ENCODE measurements around the gene DOK4.

Gene DOK4

DNA sequence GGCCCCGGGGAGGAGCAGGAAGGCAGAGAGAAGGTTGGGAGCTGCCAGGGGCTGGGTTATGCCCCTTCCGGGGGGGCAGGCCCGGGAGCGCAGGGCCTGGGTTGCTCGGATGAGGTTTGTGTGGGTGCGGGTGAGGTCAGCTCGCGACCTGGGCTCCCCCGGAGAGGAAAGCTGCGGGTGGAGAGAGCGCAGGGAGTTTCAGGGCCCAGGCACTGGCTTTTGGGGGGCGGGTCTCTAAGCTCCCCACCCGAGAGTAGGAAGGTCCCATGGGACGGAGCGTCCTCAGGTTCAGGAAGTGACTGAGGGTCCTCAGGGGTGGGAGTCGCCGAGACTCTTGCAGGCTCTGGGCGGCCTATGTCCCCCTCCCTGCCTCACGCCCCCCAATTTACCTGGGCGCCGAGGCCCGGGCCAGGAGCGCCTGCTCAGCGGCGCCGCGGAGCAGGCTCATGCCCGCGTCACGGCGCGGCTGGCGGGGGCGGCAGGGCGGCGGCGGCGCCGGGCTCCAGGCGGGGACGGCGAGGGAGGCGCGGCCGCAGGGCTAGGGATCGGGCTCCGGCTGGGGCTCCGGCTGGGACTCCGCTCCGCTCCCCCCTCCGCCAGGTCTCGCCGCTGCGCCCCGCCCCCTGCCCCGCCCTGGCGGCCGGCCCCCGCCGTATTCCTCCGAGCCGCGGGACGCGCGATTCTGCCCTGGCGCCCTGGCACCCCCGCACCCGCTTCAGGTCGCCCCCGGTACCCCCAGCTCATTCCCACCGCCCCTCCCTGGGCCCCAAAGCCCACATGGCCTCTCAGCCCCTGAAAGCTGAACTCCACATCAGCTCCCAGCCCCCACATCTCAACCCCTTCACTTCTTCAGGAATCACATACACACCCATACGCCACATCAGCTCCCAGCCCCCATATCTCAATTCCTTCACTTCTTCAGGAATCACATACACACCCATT lies at the start of gene DOK4:
DOK4 (minus strand) TSS at position 578 of the 942 bp plus-strand sequence. CDS start 6,986 bp downstream, outside the sequence.
- peak; percentile 2 for DNase-seq

DNA sequence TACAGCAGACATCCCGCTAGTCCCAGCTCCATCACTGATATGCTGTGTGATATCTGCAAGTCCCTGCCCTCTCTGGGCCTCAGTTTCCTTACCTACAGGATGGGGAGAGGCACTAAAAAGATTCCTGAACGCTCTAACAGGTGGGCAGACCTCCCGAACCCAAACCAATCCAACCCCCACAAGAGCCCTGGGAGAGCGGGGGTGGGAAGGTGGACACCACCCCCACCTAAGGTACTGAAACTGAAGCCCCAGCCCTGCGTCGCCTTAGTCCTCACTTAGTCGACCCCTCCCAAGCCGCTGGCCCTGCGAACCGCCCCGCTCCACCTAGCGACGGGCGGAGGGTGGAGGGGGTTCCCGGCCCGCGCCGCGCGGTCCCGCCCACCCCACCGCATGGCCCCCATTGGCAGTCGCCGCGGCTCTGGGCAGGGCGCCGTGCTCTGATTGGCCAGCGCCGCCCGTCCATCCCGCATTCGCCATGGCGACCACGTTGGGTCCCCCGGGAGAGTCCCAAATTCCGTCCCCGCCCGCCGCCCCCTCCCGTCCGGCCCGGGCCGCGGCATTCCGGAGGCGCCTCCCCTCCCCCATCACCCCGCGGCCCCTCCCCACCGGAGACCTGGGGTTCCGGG lies 49.5 kb upstream of the DOK4 start:
- peak; percentile 34 for DNase-seq

DNA sequence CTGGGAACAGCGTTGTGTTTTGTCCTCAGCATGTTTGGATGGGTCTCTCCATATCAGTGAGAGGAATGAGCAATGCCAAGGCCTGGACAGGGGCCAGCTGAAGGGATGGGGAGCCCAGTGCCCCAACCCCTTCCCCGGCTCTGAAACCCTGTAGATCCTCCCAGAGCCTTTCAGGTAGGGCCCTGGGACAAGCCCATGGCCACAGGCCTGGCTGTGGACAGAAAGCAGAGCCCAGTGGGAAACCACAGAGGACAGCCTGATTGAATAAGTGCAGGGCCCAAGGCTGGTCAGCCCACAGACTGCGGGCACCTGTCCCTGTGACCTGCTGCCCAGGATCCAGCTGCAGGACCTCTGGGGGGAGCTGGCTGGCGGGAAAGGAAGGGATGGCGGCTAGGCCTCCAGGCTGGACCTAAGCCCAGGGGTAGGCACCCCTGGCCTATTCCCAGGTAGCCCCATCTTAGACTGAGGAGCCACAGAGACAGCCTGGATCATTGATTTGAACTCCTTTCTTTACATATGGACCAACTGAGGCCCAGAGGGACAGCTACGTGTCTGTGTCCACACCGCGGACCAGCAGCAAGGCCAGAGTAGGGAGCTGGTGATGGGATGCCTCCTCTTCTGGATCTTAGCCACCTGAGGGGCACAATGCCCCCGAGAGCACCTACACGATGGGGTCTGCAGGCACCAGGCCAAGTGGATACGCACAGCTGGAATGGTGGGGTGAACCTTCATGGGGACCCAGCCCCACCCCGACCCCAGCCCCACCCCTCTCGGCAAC lies 48.8 kb upstream of the DOK4 start:
- DNase-seq = no peak

DNA sequence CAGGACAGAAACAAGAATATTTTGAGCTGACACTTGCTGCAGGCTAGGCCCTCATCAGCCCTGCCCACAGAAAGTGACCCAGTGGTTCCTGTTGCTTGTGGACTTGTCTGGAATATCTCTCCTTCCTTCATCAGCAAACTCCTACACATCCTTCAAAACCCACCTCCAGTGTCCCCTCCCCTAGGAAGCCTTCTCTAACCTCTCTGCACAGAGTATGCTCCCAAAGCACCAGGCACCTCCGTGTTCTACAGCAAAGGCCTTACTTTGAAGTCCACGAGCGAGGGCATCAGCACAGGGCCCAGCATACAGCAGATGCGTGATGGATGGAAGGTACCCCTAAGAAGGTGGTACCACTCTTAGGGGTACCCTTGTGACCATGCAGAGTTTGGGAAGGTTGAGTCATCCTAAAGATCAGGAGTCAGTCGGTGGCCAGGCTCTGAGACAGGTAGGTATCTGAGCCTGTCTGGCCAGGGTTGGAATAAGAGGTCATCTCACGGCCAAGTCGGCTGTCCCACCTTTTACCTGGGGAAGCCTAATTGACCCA lies 48.1 kb upstream of the DOK4 start:
- no peak for DNase-seq

DNA sequence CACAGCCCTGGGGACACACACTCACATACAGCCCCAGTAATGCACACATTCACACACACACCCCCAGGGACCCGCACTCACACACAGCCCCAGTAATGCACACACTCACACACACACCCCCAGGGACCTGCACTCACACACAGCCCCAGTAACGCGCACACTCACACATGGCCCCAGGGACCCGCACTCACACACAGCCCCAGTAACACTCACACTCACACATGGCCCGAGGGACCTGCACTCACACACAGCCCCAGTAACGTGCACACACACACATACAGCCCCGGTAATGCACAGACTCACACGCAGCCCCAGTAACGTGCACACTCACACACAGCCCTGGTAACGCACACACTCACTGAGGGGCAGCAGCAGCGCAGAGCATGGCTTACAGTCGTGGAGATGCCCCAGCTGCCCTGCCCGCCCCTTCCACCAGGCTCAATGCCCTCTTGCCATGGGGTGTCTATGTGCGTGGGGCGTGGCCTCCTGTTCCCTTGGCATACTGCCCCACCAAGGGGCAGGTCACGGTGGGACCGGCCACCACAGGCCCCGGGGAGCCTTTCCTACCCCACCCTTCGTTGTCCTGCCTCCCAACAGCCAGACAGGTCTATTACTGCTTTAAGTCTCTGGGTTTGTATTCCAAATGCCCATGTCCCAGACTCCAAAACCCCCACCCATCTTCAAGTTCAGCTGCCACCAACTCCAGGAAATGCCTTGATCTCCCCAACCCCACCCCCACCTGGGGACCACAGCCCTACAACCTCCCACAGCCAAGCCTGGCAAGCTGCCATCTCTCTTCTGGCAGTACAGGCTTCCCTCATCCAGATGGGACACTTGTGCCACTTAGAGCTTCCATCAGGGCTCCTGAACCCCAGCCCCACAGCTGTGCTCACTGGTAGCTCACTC lies 47.4 kb upstream of the DOK4 start:
- no peak for DNase-seq

DNA sequence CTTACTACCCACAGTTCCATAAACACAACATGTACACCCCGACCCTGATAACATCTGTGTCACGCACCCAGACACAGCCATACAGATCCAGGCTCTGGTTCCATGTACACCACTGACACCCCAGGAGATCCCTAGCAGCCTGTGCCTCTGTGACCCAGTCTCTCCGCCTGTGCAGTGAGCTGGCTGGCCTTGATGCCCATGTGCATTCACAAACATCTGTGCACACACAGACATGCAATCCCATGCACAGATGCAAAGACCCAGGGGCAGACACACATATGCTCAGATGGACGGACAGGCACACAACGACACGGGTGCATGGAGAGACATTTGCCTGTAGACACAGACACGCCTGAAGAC lies 46.0 kb upstream of the DOK4 start:
- no peak for DNase-seq

DNA sequence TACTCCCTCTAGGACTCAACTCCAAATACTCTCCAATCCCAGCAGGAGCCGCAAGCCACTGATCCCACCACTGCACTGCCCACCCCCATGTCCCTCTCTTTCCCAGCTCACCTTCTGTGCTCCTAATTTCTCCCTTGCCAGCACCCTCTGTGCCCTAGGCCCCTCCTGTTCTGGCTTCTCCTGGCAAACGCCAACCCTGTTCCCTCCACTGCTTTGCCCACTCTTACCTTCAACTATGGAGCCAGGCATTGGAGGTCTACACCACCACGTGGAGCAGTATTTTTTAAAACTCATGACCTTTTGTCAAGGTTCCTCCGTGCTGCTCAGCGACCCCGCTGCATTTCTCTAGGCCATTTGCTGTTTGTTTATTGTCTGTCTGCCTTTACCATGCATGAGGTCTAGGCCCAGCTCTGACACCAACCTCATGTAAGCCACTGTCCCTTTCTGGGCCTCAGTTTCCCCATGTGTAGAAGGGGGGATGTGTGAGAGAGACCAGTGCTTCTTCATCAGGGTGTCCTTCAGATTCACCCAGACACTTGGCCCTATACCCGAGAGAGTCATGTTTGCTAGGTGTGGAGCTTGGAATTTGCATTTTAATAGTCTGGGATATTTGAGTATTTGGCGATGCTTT lies 45.5 kb upstream of the DOK4 start:
- no peak for DNase-seq

DNA sequence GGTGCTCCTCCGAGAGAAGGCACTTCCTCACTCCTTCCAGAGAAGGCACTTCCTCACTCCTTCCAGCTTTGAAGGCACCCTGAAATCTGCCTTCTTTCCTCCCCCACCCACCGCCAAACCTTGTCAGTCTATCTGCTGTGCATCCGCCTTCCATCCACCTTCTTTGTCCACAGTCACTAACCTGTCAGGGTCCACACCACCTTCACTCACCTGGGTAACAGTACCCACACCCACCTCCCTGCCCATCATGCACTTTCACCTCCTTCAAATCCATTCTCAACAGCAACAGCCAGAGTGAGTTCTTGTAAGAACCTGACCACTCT lies 44.9 kb upstream of the DOK4 start:
- no peak for DNase-seq

DNA sequence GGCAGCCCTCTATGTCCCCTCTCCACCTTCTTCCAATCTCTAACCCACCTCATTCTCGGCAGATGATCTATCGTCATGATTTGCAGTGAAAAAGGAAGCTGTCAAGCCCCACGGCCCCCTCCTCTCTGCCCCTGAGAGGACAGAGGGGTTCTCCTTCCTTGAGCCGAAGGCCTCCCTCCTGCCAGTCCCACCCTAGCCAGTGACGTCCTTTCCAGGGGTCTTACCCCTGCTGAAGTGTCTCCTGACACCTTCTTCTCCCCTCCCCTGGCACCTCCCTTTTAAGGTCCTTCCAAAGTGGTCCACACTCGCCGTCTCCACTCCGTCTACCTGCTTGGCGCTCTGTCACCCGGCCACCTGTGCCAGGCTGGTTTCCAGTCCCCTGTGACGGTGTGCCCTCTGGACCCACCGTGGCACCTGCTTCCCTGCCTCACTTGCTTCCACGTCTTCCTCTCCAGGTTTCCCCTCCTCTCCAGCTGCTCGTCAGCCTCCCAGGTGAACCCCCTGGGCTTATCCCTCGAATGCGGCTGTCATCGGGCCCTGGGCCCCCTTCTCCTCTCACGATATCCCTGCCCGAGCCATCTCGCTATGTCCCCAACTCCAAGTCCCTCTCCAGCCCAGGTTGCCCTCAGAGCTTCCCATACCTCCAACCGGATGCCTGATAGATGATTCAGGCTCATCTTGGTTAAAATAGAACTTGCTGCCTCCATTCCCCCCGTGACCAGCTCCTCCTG lies 44.4 kb upstream of the DOK4 start:
- no peak for DNase-seq

DNA sequence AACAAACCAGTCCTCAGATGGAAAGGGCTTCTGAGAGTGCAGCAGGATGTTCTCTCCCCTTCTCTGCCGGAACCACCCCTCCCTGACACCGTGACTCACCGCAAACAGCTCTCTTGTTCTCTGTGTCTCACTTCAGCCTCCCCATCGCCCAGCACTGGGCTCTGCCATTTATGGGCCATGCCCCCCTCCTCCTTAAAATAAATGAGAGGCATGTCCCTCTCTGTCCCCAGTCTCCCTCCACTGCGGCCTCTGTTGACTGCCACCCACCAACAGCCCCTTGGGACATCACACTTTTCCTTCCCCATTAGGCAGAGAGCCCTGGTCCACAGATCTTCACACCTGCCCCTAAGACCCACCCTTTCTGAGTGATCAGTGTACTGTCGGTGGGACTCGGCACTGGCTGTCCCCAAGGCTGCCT lies 43.8 kb upstream of the DOK4 start:
- DNase-seq = no peak

DNA sequence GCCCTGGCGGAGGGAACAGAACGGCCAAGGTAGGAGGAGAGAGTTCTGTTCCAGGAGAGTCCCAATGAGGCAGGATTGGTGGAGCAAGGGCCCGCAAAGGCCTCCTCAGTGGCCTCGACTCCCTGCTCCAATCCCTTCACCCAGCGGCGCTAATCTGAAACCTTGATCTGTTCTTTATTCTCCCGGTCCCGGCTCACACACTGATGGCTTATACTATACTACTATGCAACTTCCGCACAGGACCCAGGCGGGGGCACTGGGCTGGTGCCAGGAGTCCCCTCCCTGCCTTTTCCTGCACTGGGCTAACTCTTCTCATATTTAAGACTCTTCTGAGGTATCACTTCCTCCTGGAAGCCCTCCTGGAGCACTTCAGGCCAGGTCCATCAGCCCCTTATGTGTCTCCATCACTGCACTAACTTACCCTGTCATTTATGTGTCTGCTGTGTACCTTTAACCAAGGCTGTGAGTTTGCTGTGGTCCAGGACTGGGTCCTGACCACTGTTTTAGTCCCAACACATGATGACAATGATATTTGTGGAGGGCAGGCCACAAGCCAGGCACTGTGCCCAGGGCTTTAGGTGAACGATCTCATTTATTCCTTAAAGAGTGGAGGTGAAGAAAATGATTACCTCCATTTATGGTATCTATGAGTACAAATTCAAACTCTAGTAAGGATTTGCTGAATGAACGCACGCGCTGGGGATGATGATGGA lies 43.3 kb upstream of the DOK4 start:
- DNase-seq = no peak

DNA sequence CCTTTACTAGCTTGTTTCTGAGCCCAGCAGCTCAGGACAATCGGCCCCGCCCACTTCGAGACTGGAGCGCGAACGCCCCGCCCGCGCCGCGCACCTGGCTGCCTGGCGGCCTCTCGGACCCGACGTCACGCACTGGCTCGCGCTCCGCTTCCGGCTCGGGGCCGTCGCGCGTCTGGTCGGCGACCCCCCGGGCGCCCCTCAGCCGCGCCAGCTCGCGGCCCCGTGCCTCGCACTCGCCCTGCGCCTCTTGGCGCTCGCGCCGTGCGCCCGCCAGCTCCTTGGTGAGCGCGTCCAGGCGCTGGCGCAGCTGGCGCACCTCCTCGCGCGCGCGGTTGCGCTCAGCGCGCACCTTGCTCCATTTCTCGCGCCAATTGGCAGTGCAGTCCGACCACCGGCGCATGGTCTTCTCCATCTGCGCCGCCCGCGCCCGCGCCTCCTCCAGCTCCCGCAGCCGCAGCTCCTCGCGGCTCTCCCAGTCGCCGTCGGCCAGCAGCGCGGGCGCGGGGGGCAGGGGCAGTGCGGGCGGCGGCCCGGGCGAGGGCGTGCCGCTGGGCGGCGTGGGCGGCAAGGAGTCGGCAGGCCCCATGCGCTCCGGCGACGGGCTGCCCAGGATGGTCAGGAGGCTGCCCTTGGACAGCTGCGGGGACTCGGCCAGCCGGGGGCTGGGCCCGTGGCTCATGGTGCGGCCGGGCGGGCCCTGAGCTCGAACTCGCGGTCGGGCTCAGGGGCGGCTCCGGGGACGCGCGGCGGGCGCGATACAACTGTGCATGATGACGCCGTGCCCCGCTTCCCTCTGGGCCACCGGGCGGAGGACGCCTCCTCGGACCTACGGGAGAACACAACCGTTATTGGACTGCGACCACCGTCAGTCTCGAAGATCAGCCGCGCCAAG lies 42.5 kb upstream of the DOK4 start:
- no peak for DNase-seq

DNA sequence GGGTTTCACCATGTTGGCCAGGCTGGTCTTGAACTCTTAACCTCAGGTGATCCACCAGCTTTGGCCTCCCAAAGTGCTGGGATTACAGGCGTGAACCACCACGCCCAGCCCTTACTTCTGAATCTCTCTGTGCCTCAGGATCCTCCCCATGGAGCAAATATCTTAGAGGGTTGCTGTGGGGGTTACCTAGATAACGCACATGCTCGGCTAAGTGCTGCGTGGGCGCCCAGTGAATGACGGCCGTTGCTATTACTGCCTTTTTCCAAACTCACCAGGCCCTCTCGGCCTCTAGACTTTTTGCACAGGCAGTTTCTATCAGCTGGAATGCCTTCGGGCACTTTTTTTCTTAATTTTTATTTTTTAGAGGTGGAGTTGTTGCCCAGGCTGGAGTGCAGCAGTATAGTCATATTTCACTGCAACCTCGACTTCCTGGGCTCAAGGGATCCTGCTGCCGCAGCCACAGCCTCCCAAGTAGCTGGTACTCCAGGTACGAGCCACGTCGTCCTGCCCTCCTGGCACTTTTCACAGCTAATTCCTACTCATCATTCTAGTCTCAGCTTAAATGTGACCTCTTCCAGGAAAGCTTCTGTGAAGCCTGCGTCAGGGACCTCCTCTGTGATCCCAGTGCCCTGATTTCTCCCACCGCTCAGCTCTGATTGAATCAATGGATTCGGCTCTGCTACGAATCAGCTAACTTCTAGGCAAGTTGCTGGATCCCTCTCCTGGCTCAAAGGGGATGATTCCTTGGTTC lies 41.5 kb upstream of the DOK4 start:
- no peak for DNase-seq

DNA sequence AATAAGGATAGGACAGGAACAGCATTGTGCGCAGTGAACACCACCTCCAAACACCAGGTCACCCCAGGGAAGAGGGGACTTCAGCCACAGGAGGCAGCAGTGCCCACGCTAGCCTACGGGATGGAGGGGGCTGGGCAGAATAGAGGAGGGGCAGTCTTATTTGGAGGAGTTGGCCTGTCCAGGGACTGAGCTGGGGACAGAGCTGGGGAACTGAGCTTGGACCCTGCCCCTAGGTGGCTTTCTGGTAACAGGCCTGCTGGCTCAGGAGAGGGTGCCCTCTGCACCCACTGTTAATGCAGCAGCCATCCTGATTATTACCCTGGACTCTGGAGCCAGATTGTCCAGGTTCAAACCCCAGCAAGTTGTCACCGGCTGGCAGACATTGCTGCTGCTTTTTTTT lies 40.7 kb upstream of the DOK4 start:
- DNase-seq = no peak

DNA sequence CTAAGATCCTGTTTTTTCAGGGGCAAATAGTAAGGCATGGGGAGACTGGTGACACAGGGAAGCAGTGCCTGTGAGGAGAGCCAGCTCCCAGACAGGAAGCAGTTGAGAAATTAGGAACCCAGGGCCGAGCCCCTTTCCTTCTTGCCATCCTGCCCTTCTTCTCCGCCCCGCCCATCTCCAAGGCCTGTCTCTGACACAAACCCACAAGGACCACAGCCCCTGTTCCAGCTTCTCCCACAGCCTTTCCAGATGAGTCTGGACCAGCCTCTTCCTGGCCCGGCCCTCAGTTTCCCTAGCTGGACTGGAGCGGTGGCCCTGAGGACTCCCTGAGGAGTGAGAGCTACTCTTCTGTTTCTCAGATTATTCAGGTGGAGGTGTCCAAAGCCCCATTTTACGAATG lies 40.2 kb upstream of the DOK4 start:
- no peak for DNase-seq

DNA sequence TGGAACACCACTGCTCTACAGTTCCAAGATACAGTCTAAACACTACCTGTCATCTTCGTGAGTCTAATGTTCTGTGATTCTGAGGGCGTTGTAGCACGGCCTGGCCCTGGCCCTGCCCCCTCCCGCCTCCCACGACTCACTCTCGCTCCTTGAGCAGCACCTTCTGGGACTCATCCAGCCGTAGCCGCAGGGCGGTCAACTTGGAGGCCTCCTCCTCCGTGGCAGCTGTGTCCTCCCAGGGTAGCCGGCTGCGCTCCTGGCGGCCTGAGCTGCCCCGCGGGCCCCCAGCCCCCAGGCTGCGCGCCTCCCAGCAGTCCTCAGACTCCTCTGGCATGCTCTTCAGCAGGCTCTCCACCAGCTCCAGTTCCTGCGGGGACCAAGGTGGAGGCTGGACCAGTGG lies 39.5 kb upstream of the DOK4 start:
- no peak for DNase-seq

DNA sequence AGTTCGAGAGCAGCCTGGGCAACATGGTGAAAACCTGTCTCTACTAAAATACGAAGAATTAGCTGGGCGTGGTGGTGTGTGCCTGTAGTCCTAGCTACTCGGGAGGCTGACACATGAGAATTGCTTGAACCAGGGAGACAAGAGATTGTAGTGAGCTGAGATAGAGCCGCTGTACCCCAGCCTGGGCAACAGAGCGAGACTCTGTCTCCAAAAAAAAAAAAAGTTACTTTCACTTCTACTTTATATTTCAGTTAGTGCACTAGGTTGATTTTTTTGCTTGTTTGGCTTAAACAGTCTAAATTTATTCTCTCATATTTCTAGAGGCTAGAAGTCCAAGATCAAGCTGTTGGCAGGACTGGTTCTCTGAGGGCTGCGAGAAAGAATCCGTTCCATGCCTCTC lies 36.7 kb upstream of the DOK4 start:
- no peak for DNase-seq

DNA sequence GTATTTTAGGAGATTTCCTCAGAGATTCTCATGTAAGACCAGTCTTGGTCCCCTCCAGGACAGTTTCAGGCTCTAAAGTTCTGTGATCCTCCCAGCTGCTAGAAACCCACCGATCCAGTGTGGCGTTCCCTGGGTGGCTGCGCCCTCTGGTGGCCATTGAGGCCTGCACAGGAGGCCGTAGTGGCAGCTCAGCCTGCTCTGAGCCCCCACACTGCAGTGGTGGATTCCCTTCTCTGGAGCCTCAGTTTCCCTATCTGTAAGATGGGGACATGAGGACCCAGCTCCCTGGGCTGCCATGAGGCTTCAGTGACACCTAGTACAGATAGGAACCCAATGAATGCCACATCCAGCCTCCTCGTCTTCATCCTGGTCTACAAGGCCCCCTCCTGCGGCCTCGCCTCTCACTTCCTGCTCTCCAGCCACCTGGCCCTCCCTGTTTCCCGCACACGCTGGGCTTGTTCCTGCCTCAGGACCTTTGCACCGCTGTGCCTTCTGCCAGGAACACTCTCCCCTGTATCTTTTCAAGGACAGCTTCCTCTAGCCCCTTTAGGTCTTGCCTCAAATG lies 33.6 kb upstream of the DOK4 start:
- DNase-seq = no peak
